Erythroblast (primary cell): ENCODE results near the gene FGF14.

Experiments
- GATA1 ChIP-seq: IDR thresholded peaks from 2 replicates; pipeline ENCODE4 v1.6.1; 2011; ENCODE audit warnings: low read depth, mild to moderate bottlenecking, control low read depth, low read length, moderate library complexity
- POLR2A ChIP-seq: IDR thresholded peaks from 2 replicates; pipeline ENCODE4 v1.6.1; 2011; ENCODE audit warnings: mild to moderate bottlenecking, low read length

GRCh38 chr13:101661839-101662238 is 740.0 kb downstream of the FGF14 start:
- TF ChIP-seq POLR2A (no peak), GATA1 (no peak)
